K562 (cell line): Measurements from ENCODE around the gene DHDDS. TPM values are rescaled to one million over a fixed set of nuclear protein-coding genes. Genes with fewer than 3 reads are reported as not detected.
A peak's percentile ranks its signal among the peaks of the same experiment; 100 is the strongest.

ENCODE experiments used
- ADNP ChIP-seq: fragments of 200-800 bp; sonication (Bioruptor generic); IDR thresholded peaks from 2 replicates; pipeline ENCODE4 v1.6.1; 2016; ENCODE audit warnings: missing genetic modification characterization, missing compliant biosample characterization
- BRF1 ChIP-seq: IDR thresholded peaks from 3 replicates; pipeline ENCODE4 v1.6.1; 2011; ENCODE audit warnings: borderline replicate concordance, mild to moderate bottlenecking; ENCODE audit not compliant: insufficient read length; ENCODE audit errors: extremely low read depth
- DEAF1 ChIP-seq: fragments of 450-650 bp; formaldehyde crosslinking; IDR thresholded peaks from 2 replicates; pipeline ENCODE4 v1.4.0; 2020; ENCODE audit warnings: mild to moderate bottlenecking, moderate library complexity
- ELF4 ChIP-seq: fragments of 450-650 bp; formaldehyde crosslinking; IDR thresholded peaks from 2 replicates; pipeline ENCODE4 v1.4.0; 2022; ENCODE audit warnings: missing genetic modification characterization
- HMG20A ChIP-seq: fragments of 450-650 bp; formaldehyde crosslinking; conservative IDR thresholded peaks from 2 replicates; pipeline ENCODE4 v1.4.0; 2020; ENCODE audit warnings: mild to moderate bottlenecking, mixed read lengths
- HMGXB4 ChIP-seq: sonication (generic); formaldehyde crosslinking; IDR thresholded peaks from 2 replicates; pipeline ENCODE4 v1.8.1; 2023; ENCODE audit warnings: mild to moderate bottlenecking, missing genetic modification reagents
- LARP7 ChIP-seq: fragments of 450-650 bp; IDR thresholded peaks from 2 replicates; pipeline ENCODE4 v1.6.1; 2016
- MCM3 ChIP-seq: fragments of 450-650 bp; IDR thresholded peaks from 2 replicates; pipeline ENCODE4 v1.6.1; 2016
- MXI1 ChIP-seq: IDR thresholded peaks from 2 replicates; pipeline ENCODE4 v1.6.1; 2011; ENCODE audit warnings: low read depth, mild to moderate bottlenecking, improper control_type of control experiment, low read length
- NFATC3 ChIP-seq: fragments of 450-650 bp; IDR thresholded peaks from 2 replicates; pipeline ENCODE4 v1.6.1; 2017; ENCODE audit warnings: mild to moderate bottlenecking
- SIN3B ChIP-seq: fragments of 450-650 bp; IDR thresholded peaks from 2 replicates; pipeline ENCODE4 v1.6.1; 2017; ENCODE audit warnings: low read depth, mild to moderate bottlenecking, moderate library complexity
- SIRT6 ChIP-seq: IDR thresholded peaks from one replicate; pipeline ENCODE4 v1.6.1; 2012; ENCODE audit warnings: low read depth, mild to moderate bottlenecking, control low read depth, inconsistent platforms, low read length, moderate library complexity
- THRA ChIP-seq: fragments of 450-650 bp; IDR thresholded peaks from 2 replicates; pipeline ENCODE4 v1.6.1; 2017; ENCODE audit warnings: mild to moderate bottlenecking, moderate library complexity
- ZBTB8A ChIP-seq: fragments of 450-650 bp; IDR thresholded peaks from 2 replicates; pipeline ENCODE4 v1.6.1; 2018; ENCODE audit warnings: mild to moderate bottlenecking, moderate library complexity; ENCODE audit not compliant: partially characterized antibody
- polyA plus RNA-seq, 8 experiments: library from polyadenylated mRNA; depleted of rRNA in 4 of 8; stranded (reverse) in 5 of 8; unstranded in 3 of 8; fragments of >200 nt; fragmentation: Nextera tagmentation in 2 of 8; fragmentation: Illumina TruSeq in 1 of 8; extraction: Ambion mirVana in 2 of 8; extraction: Trizol in 1 of 8; gene quantifications; 2 replicates each; pipeline versions ENCODE4 v1.2.1 to v1.2.3, GENCODE V29; 2011 to 2014; ENCODE audit warnings: inconsistent platforms in 1 of 8, missing spikeins in 1 of 8
- total RNA-seq, 7 experiments: library from RNA; depleted of rRNA in 6 of 7; stranded (reverse); fragments of >200 nt in 6 of 7; fragmentation: Illumina TruSeq in 2 of 7; extraction: Trizol in 2 of 7; gene quantifications; 2 replicates each; pipeline versions ENCODE4 v1.2.1 to v1.2.3, GENCODE V29; 2011 to 2021; ENCODE audit warnings: low replicate concordance in 1 of 7
- TF ChIP-seq, protein P1 (sequence below), 2 experiments: fragments of 450-650 bp in 1 of 2; sonication (generic) in 1 of 2; formaldehyde crosslinking in 1 of 2; IDR thresholded peaks in 1 of 2; conservative IDR thresholded peaks in 1 of 2; 2 replicates each; pipeline versions ENCODE4 v1.6.1 to v1.8.1; 2016 to 2023; ENCODE audit warnings: mild to moderate bottlenecking in 2 of 2, moderate library complexity in 2 of 2, inconsistent platforms in 1 of 2, missing genetic modification reagents in 1 of 2
- TF ChIP-seq, protein P2 (sequence below): fragments of 250-450 bp; sonication (Bioruptor Pico); IDR thresholded peaks from 2 replicates; pipeline ENCODE4 v1.4.0; 2020; ENCODE audit warnings: mild to moderate bottlenecking, moderate library complexity

The DHDDS gene
- total and polyA plus RNA-seq, 9 of the 15 experiments (the other 6 are each of a cell fraction or from before 2014, with no cell fraction given) = 33.3 to 55.0 (median 44.3) TPM

GRCh38 chr1:26472901-26473845 lies 41.1 kb downstream of the DHDDS start (continued):
- TF ChIP-seq ZBTB8A (no peak), BRF1 (no peak), HMGXB4 (CRISPR knock-in tag) (no peak), NFATC3 (no peak), MCM3 (no peak), THRA (no peak), DEAF1 (CRISPR knock-in tag) (no peak), ADNP (tag) (no peak), HMG20A (CRISPR knock-in tag) (no peak), SIN3B (peak; percentile 27; the same call in 1 of the 2 replicates), ELF4 (no peak), MXI1 (peak; percentile 95), LARP7 (no peak), SIRT6 (no peak)
- TF ChIP-seq, protein P1, sequence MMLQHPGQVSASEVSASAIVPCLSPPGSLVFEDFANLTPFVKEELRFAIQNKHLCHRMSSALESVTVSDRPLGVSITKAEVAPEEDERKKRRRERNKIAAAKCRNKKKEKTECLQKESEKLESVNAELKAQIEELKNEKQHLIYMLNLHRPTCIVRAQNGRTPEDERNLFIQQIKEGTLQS (IDR thresholded peaks at IDR 0.05) = 0 out of 2 replicates have a peak, but pooled peaks have one; percentile 16
- TF ChIP-seq, protein P1 (CRISPR knock-in tag; conservative IDR thresholded peaks at IDR 0.05) = peak; percentile 13
- TF ChIP-seq, protein P2, sequence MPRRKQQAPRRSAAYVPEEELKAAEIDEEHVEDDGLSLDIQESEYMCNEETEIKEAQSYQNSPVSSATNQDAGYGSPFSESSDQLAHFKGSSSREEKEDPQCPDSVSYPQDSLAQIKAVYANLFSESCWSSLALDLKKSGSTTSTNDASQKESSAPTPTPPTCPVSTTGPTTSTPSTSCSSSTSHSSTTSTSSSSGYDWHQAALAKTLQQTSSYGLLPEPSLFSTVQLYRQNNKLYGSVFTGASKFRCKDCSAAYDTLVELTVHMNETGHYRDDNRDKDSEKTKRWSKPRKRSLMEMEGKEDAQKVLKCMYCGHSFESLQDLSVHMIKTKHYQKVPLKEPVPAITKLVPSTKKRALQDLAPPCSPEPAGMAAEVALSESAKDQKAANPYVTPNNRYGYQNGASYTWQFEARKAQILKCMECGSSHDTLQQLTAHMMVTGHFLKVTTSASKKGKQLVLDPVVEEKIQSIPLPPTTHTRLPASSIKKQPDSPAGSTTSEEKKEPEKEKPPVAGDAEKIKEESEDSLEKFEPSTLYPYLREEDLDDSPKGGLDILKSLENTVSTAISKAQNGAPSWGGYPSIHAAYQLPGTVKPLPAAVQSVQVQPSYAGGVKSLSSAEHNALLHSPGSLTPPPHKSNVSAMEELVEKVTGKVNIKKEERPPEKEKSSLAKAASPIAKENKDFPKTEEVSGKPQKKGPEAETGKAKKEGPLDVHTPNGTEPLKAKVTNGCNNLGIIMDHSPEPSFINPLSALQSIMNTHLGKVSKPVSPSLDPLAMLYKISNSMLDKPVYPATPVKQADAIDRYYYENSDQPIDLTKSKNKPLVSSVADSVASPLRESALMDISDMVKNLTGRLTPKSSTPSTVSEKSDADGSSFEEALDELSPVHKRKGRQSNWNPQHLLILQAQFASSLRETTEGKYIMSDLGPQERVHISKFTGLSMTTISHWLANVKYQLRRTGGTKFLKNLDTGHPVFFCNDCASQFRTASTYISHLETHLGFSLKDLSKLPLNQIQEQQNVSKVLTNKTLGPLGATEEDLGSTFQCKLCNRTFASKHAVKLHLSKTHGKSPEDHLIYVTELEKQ = no peak
